RKO (cell line): ENCODE measurements around the gene SLC37A3.
"Not testable (repeated sequence)": the region's sequence is repeated elsewhere in the genome, so short reads cannot be mapped to it uniquely, and the experiment has no call there.

ENCODE experiments used
- DNase-seq: peaks from one replicate; pipeline ENCODE4 v3.0.0-alpha.2; 2016; ENCODE audit warnings: low spot score

The SLC37A3 gene

GRCh38 chr7:140348161-140348849 is 50.0 kb downstream of the SLC37A3 start:
- no peak for DNase-seq

- no peak for DNase-seq
Measured at GRCh38 chr7:140347218-140347617, 51.1 kb downstream of the SLC37A3 start.

- DNase-seq: no peak
Measured at GRCh38 chr7:140345426-140345825, 52.9 kb downstream of the SLC37A3 start.

- peak; percentile 32 for DNase-seq
Measured at GRCh38 chr7:140342727-140343514, 55.4 kb downstream of the SLC37A3 start.

GRCh38 chr7:140338959-140339358 is 59.4 kb downstream of the SLC37A3 start:
- DNase-seq: not testable (repeated sequence)

GRCh38 chr7:140334341-140335057 is 63.8 kb downstream of the SLC37A3 start:
- no peak for DNase-seq

- no peak for DNase-seq
Measured at GRCh38 chr7:140333686-140334085, 64.6 kb downstream of the SLC37A3 start.

GRCh38 chr7:140333223-140333622 is 65.1 kb downstream of the SLC37A3 start:
- DNase-seq: no peak

- DNase-seq: no peak
Measured at GRCh38 chr7:140330595-140330994, 67.7 kb downstream of the SLC37A3 start.

- no peak for DNase-seq
Measured at GRCh38 chr7:140330128-140330527, 68.2 kb downstream of the SLC37A3 start.

- no peak for DNase-seq
Measured at GRCh38 chr7:140327261-140327661, 71.1 kb downstream of the SLC37A3 start.

GRCh38 chr7:140326116-140326928 is 72.0 kb downstream of the SLC37A3 start:
- DNase-seq: peak; percentile 40

GRCh38 chr7:140325600-140325999 is 72.7 kb downstream of the SLC37A3 start:
- no peak for DNase-seq

- no peak for DNase-seq
Measured at GRCh38 chr7:140324714-140325113, 73.6 kb downstream of the SLC37A3 start.

- DNase-seq: no peak
Measured at GRCh38 chr7:140322759-140323158, 75.6 kb downstream of the SLC37A3 start.

GRCh38 chr7:140320078-140320477 is 78.3 kb downstream of the SLC37A3 start:
- DNase-seq: not testable (repeated sequence)

- no peak for DNase-seq
Measured at GRCh38 chr7:140317999-140318398, 80.3 kb downstream of the SLC37A3 start.

- DNase-seq: no peak
Measured at GRCh38 chr7:140317597-140317996, 80.7 kb downstream of the SLC37A3 start.

GRCh38 chr7:140316165-140316661 is 82.1 kb downstream of the SLC37A3 start:
- DNase-seq: peak; percentile 43

GRCh38 chr7:140315498-140316164 is 82.7 kb downstream of the SLC37A3 start:
- no peak for DNase-seq
